Cardiac muscle cell (in vitro differentiated cells and primary cell): ENCODE data around the gene MRGPRD. TPM values are rescaled to one million over a fixed set of nuclear protein-coding genes. Genes with fewer than 3 reads are reported as not detected.

Experiments used
- DNase-seq, 2 donors: peaks; one replicate each; pipeline versions ENCODE4 v3.0.0 to v3.0.0-alpha.2; 2010 to 2017; ENCODE audit warnings: low read depth in 1 of 2, low spot score in 1 of 2
- H3K27ac ChIP-seq: fragments of 200-600 bp; sonication (generic); 2 replicates; pipeline ENCODE4 v1.5.1; 2016
- H3K27me3 ChIP-seq: fragments of 200-600 bp; sonication (generic); 2 replicates; pipeline ENCODE4 v1.6.0; 2016; ENCODE audit warnings: control low read depth
- H3K36me3 ChIP-seq: fragments of 200-600 bp; sonication (generic); 2 replicates; pipeline ENCODE4 v1.5.1; 2016; ENCODE audit warnings: control low read depth
- H3K4me1 ChIP-seq: fragments of 200-600 bp; sonication (generic); 2 replicates; pipeline ENCODE4 v1.8.1; 2017; ENCODE audit warnings: low read depth, mild to moderate bottlenecking, mixed run types
- H3K4me3 ChIP-seq: fragments of 200-600 bp; sonication (generic); 2 replicates; pipeline ENCODE4 v1.5.1; 2016; ENCODE audit warnings: mild to moderate bottlenecking
- H3K9me3 ChIP-seq: fragments of 200-600 bp; sonication (generic); 2 replicates; pipeline ENCODE4 v1.5.1; 2017; ENCODE audit warnings: low read depth, mild to moderate bottlenecking, control low read depth
- CTCF ChIP-seq: IDR thresholded peaks from 2 replicates; pipeline ENCODE4 v1.5.1; 2012; ENCODE audit warnings: low read depth, mild to moderate bottlenecking, low read length
- polyA plus RNA-seq: library from polyadenylated mRNA; unstranded; fragments of >200 nt; fragmentation: Nextera tagmentation; extraction: Ambion mirVana; gene quantifications from 2 replicates; pipeline ENCODE4 v1.2.1, GENCODE V29; 2016
- total RNA-seq: library from RNA; depleted of rRNA; stranded (reverse); fragments of >200 nt; gene quantifications from 2 replicates; pipeline ENCODE4 v1.2.3, GENCODE V29; 2016

The MRGPRD gene
- total and polyA plus RNA-seq, 2 experiments from 2014 or later = not detected

- no peak for TF ChIP-seq CTCF
- H3K36me3 ChIP-seq = peaks cover 29% of the 10 kb centered on the region
Measured at GRCh38 chr11:68935066-68935465, 45.7 kb downstream of the MRGPRD start.

GRCh38 chr11:68934666-68935065 lies 46.1 kb downstream of the MRGPRD start:
- Histone ChIP-seq H3K27ac (no peak overlapping the region), H3K27me3 (no peaks in the 10 kb centered on the region), H3K36me3 (peaks cover 30% of the 10 kb centered on the region), H3K9me3 (no peaks in the 10 kb centered on the region), H3K4me3 (no peak overlapping the region), H3K4me1 (no peaks in the 10 kb centered on the region)
- TF ChIP-seq CTCF = no peak
- no peak for DNase-seq

More at GRCh38 chr11:68935066-68935465, 45.7 kb downstream of the MRGPRD start:
- H3K27me3 ChIP-seq = no peaks in the 10 kb centered on the region
- no peaks in the 10 kb centered on the region for H3K9me3 ChIP-seq
- H3K4me1 ChIP-seq = no peaks in the 10 kb centered on the region
- no peak overlapping the region for H3K4me3 ChIP-seq
- no peak for DNase-seq
- H3K27ac ChIP-seq = no peak overlapping the region

GRCh38 chr11:68934321-68934645 lies 46.5 kb downstream of the MRGPRD start:
- Histone ChIP-seq H3K27me3 (no peaks in the 10 kb centered on the region), H3K27ac (no peak overlapping the region), H3K4me3 (no peak overlapping the region), H3K9me3 (no peaks in the 10 kb centered on the region), H3K4me1 (no peaks in the 10 kb centered on the region), H3K36me3 (peaks cover 29% of the 10 kb centered on the region)
- TF ChIP-seq CTCF = no peak
- no peak for DNase-seq

- H3K9me3 ChIP-seq = no peaks in the 10 kb centered on the region
- H3K36me3 ChIP-seq = peaks cover 30% of the 10 kb centered on the region
- H3K4me3 ChIP-seq = no peak overlapping the region
- H3K27me3 ChIP-seq = no peaks in the 10 kb centered on the region
- no peak overlapping the region for H3K27ac ChIP-seq
- DNase-seq = no peak
- no peaks in the 10 kb centered on the region for H3K4me1 ChIP-seq
- no peak for TF ChIP-seq CTCF
Measured at GRCh38 chr11:68933605-68934320, 47.0 kb downstream of the MRGPRD start.

- Histone ChIP-seq H3K4me3 (no peak overlapping the region), H3K27ac (no peak overlapping the region), H3K27me3 (no peaks in the 10 kb centered on the region), H3K36me3 (peaks cover 31% of the 10 kb centered on the region), H3K9me3 (no peaks in the 10 kb centered on the region), H3K4me1 (no peaks in the 10 kb centered on the region)
- DNase-seq = no peak
- no peak for TF ChIP-seq CTCF
Measured at GRCh38 chr11:68932933-68933577, 47.7 kb downstream of the MRGPRD start.
